SKM-1 (cell line): Measurements from ENCODE around the gene RNASE7.

ENCODE experiments used
- DNase-seq: peaks from one replicate; lab custom pipeline; 2025; ENCODE audit not compliant: unreplicated experiment; lab: John Stamatoyannopoulos, UW

The RNASE7 gene

DNA sequence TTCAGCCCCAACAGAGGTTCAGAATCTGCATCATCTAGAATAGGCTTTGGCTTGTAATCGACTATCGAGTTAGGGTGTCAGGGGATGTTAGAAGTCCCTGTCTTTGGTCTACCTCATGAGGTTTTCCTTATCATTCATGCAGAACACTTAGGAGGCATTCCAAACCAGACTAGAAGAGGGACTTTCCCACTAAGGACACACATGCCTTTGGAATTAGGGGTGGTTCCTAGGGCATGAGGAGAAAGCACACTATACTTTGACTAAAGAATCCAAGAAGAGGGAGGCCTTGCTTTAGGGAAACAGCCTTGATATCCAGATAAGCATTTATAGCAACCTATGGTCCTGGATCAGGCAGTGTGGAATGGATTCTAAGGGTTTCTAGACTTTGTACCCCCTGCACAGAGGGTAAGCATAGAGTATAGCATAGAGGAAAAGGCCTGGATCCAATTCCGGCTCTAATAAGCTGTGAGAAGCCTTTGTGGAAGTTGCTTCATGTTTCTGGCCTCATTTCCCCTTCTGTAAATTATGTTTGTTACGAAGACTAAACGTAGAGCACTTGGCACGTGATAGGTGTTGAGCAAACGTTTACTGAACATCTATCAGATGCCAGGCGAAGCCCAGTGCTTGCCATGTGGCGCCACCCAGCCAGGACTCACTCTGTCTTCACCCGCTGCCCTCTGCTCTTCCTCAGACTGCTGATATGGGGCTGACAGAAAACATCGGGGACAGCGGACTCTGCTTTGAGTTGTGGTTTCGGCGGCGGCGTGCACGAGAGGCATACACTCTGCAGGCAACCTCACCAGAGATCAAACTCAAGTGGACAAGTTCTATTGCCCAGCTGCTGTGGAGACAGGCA is 43.1 kb downstream of the RNASE7 start:
- no peak for DNase-seq

DNA sequence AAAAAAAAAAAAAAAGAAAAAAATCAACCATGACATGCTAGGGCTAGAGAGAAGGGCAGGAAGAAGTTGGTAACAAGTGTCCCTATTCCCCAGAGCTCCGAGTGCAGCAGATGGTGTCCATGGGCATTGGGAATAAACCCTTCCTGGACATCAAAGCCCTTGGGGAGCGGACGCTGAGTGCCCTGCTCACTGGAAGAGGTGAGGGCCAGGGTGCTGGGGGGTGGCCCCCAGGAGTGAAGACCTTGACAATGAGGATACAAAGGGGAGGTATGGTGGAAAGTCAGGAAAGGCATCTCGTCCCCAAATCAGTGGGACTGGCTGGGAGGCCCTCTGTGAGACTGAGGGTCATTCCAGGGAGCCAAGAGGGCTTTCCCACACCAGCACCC is 44.7 kb downstream of the RNASE7 start:
- no peak for DNase-seq

DNA sequence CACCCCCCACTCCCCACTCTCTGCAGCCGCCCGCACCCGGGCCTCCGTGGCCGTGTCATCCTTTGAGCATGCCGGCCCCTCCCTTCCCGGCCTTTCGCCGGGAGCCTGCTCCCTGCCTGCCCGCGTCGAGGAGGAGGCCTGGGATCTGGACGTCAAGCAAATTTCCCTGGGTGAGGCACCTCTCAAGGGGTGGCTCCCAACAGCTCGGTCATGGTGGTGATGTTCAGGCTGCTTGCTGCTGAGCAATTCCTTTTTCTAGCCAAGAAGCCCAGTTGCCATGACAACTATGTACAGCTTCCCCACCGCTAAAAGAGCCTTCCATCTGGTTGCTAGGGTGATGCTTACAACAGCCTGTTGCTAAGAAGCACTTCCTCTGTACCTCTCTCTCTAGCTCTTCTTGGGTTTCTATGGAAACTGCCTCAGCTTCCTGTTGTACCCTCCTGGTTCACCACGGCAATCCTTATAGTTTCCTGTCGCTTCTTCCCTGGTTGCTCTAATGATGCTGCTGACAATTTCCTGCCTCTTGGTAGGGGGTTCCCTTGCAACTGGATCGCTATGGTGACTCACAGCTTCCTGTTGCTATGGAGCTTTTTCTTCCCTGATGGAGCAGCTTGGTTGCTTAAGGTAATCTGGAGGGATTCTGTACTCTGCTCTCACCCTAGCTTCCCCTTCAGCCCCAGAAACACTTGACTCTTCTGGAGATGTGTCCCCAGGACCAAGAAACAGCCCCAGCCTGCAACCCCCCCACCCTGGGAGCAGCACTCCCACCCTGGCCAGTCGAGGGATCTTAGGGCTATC is 45.3 kb downstream of the RNASE7 start:
- DNase-seq = peak; percentile 22

DNA sequence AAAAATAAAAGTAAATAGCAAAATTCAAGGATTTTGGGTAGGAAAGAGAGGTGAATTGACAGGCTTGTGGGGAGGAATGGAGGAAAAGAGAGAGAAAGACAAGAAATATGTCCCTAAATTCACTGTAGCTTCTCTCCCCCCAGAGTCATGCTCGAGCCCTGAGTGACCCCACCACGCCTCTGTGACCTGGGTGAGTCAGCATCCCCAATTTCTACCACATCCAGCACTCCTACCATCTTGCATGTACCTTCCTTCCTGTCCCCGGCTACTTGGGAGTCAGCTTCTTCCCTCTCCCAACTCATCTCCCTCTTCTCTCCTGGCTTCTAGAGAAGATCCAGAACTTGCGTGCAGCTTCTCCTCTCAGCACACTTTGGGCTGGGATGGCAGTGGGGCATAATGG is 46.5 kb downstream of the RNASE7 start:
- DNase-seq = no peak

GRCh38 chr14:21089271-21089670 is 47.1 kb downstream of the RNASE7 start:
- no peak for DNase-seq

GRCh38 chr14:21089877-21090193 is 47.7 kb downstream of the RNASE7 start:
- no peak for DNase-seq

- DNase-seq = no peak
Observed at GRCh38 chr14:21090194-21090939, 48.2 kb downstream of the RNASE7 start.

DNA sequence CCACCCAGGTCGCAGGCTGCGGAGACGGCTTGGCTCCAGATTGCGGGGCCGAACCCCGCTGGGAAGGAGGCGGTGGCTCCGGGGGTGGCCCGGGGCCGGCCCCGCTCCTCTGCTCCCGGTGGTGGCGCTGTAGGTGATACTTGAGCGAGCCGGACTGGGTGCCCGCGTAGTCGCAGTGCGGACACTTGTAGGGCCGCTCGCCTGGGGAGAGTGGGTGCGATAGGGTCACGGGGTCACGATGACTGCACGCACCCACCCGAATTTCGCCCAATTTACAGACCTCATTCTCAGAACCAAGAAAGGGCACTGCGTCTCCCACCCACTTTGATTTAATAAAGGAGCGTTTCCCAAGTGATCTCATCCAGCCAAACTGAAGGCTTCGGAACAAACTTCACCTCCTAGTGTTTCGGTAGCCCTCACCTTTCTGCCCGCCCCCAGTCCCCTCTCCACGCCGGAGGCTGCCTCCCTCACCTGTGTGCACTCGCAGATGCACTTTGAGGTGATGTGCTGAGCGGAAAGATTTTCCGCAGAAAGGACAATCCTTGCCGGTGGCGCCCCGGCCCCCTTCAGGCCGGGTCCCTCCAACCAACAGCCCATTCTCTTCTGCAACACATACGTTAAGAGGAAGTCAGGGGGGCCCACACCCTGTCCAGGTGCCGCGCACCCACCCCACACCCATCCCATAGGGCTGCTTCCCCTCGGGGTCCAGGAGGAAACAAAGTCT is 48.9 kb downstream of the RNASE7 start:
- no peak for DNase-seq

- DNase-seq = no peak
Observed at GRCh38 chr14:21091821-21092272, 49.7 kb downstream of the RNASE7 start.

GRCh38 chr14:21092273-21093011 is 50.3 kb downstream of the RNASE7 start:
- DNase-seq = peak; percentile 11

GRCh38 chr14:21093018-21093417 is 50.9 kb downstream of the RNASE7 start:
- no peak for DNase-seq
